ENCODE data around the gene NDUFAF3.
"Not testable (repeated sequence)": the region's sequence is repeated elsewhere in the genome, so short reads cannot be mapped to it uniquely, and the experiment has no call there.

Gene NDUFAF3

GRCh38 chr3:49001155-49001554, 20.8 kb upstream of the NDUFAF3 start:
- DNase-seq = no peak

DNA sequence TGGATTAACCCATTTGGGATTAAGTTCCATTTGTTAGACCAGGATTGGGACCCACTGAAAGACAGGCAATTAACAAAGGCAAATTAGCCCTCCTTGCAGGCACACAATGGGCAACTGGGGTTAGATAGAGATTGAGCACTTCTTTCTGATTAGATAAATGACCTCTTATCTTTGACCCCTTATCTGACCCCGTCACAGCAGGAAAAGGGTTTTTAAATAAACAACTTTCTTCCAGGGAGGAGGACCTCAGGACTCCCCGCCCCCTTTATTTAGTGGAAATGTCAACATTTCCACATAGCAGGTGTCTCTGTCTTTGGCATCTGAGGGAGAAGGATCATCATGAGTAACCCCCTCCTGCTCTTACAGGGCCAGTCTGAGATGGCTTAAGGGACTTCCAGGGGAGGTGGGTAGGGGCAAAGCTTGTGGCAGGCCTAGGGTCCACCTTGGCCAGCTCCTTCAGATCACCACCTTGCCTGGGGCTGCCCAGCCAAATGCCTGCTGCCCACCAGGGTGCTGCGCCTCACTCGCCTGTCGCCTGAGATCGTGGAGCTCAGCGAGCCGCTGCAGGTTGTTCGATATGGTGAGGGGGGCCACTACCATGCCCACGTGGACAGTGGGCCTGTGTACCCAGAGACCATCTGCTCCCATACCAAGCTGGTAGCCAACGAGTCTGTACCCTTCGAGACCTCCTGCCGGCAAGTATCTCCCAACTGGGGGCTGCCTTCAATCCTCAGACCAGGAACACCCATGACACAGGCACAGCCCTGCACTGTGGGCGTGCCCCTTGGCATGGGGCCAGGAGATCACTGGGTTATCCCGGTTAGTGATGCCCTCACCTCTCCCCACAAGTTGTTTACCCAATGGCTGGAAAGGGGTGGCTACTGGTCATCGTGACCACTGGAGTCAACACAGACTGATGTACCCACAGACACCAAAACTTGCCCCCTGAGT, 17.3 kb upstream of the NDUFAF3 start:
- DNase-seq = peak; percentile 27

- peak; percentile 65 for DNase-seq
Measured at GRCh38 chr3:49005303-49005680, 16.6 kb upstream of the NDUFAF3 start.

DNA sequence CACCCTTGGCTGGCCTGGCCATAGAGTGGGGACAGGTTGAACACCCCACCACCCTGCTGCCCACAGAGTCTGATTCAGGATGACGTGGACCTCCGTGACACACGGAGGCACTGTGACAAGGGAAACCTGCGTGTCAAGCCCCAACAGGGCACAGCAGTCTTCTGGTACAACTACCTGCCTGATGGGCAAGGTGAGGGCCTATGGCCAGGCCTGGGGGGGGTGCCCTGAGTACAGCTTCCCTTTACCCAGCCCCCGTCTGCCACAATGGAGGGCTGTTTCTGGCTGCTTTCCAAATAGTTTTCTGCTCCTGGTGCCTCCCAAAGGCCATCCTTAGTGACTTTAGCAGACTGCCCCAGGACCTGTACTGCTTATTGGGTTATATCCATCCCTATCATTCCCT, 15.9 kb upstream of the NDUFAF3 start:
- no peak for DNase-seq

DNA sequence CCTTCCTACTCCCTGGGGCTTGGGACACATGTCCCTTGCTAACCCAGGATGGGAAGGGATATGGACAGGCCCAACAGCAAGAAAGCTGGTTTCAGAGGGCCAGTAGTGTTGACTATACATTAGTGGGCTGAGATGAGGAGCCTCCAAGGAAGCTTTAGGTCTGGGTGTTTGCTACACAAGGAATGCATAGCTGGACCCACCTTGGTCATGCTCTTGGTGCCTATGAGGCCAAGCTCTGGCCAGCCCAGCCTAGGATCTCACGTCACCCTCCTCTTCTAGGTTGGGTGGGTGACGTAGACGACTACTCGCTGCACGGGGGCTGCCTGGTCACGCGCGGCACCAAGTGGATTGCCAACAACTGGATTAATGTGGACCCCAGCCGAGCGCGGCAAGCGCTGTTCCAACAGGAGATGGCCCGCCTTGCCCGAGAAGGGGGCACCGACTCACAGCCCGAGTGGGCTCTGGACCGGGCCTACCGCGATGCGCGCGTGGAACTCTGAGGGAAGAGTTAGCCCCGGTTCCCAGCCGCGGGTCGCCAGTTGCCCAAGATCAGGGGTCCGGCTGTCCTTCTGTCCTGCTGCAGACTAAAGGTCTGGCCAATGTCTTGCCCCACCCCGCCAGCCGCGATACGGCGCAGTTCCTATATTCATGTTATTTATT, 15.4 kb upstream of the NDUFAF3 start:
- DNase-seq = no peak

DNA sequence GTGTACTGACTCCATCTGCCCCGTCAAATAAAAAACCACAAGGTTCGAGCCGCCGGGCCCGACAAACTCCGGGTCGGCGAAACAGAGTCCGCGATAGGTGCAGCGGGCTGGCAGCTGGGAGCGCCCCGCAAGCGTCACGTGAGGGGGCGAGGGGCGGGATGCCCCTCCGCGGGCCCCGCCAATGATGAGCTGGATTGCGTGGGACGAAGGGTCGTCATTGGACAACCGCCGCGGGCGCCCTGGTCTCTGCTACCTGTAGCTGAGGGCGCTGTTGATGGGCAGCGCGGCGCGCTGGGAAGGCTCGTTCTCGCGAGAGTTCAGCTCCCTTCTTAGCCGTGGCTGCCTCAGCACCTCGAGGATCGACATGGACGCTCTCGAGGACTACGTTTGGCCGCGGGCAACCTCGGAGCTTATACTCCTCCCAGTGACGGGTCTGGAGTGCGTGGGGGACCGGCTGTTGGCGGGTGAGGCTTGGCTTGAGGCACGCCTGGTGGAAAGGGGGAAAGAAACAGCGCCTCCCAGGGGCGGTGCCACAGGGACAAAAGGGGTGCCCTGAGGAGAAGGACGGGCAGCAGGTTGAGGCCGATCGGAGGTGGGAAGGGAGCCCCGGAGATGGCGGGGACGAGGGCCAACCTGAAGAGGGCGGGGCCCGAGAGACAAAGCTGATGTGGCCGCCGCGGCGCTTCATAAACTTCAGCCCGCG, 14.7 kb upstream of the NDUFAF3 start, which contains the start of gene WDR6:
Gene WDR6 (plus strand): TSS at position 324 of the 703 bp plus-strand sequence. CDS start 41 bp downstream, at position 365.
- peak; percentile 87 for DNase-seq

DNA sequence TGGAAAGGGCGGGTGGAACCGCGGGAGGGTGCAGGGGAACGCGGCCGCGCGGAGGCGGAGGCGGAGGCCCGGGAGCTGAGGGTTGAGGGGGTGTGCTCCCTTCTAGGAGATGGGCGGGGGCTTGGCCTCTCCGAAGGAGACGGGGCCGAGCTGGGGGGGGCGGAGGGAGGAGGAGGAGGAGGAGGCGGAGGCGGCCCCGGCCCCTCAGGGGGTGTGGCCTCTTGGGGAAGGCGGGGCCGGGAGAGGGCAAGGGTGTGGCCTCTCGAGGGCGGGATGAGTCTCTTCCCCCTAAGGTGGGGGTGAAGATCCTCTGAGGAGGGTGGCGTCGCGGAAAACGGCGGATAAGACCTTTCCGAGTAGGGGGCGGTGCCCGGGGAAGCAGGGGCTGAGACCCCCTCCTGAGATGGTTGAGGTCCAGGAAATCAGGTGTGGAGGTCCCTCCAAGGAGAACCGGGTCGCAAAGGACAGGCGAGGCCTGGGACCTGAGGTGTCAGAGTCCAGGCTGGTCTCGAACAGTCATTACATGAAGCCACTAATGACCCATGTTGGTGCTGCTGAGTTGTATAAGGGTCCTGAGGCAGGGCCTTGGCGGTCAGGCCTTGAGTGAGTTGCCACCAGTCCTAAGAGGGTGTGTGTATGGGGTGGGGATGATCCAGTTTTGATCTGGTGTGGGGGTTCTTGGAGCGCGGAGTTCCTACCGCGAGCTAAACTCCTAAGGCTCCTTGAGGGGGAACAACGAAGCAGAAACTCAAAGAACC, 14.0 kb upstream of the NDUFAF3 start:
- peak; percentile 19 for DNase-seq

DNA sequence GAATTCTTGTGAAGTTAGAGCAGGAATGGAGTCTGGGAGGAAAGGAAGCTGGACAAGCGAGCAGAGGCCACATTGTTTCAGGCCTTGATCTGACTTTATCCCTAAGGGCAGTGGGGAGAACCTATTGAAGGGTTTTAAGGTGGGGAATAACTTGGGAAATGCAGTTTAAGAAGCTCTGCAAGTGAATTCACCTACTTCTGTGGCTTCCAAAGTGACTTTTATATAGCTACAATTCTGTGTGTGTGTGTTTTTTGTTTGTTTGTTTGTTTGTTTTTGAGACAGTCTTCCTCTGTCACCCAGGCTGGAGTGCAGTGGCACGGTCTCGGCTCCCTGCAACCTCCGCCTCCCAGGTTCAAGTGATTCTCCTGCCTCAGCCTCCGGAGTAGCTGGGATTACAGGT, 13.3 kb upstream of the NDUFAF3 start:
- DNase-seq = not testable (repeated sequence)

DNA sequence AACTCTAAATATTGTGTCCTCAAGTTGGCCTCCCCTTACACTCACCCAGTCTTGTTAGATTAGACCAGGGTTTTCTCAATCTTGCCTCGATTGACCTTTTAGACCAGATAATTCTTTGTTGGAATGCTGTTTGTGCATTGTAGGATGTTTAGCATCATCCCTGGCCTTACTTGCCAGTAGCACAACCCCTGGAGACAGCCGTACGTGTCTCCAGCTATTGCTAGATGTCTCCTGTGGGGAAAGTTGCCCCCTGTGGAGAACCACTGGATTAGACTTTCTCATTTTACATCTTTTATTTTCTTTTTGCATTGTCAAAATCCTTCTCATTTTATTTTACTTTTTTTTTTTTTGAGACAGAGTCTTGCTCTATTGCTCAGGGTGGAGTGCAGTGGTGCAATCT, 12.5 kb upstream of the NDUFAF3 start:
- no peak for DNase-seq

GRCh38 chr3:49012441-49013017, 9.4 kb upstream of the NDUFAF3 start:
- DNase-seq = no peak

- DNase-seq = no peak
Measured at GRCh38 chr3:49013113-49013737, 8.7 kb upstream of the NDUFAF3 start.

DNA sequence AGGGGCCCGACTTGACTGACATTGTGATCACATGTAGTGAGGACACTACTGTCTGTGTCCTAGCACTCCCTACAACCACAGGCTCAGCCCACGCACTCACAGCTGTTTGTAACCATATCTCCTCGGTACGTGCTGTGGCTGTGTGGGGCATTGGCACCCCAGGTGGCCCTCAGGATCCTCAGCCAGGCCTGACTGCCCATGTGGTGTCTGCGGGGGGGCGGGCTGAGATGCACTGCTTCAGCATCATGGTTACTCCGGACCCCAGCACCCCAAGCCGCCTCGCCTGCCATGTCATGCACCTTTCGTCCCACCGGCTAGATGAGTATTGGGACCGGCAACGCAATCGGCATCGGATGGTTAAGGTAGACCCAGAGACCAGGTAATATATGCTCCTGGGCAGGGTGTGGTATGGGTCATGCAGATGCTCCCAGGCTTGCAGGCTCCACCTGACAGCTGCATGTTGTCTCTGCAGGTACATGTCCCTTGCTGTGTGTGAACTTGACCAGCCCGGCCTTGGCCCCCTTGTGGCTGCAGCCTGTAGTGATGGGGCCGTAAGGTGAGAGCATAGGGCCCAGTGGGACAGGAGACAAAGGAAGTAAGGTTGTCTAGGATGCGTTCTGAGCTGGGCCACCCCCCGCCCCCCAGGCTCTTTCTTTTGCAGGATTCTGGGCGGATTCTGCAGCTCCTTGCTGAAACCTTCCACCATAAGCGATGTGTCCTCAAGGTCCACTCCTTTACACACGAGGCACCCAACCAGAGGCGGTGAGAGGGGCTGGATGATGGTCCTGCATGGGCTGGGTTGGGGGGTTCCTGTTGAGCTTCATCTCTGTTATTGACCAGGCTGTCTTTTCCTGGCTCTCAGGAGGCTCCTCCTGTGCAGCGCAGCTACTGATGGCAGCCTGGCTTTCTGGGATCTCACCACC, 7.9 kb upstream of the NDUFAF3 start:
- DNase-seq = no peak

DNA sequence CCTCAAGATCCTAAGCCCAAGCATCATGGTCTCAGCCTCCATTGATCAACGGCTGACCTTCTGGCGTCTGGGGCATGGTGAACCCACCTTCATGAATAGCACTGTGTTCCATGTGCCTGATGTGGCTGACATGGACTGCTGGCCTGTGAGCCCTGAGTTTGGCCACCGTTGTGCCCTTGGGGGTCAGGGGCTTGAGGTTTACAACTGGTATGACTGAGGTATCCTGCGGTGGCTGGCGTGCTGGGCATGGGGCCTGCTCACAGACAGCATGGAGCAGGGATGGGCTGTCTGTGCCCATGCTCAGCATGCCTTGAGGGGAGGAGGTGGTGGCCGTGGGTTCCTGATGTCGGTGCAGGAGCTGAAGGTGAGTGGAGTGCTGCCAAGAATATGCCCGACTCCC, 6.8 kb upstream of the NDUFAF3 start:
- DNase-seq = no peak

GRCh38 chr3:49015765-49016164, 6.2 kb upstream of the NDUFAF3 start:
- no peak for DNase-seq

- peak; percentile 7 for DNase-seq
Measured at GRCh38 chr3:49016414-49017228, 5.3 kb upstream of the NDUFAF3 start.

DNA sequence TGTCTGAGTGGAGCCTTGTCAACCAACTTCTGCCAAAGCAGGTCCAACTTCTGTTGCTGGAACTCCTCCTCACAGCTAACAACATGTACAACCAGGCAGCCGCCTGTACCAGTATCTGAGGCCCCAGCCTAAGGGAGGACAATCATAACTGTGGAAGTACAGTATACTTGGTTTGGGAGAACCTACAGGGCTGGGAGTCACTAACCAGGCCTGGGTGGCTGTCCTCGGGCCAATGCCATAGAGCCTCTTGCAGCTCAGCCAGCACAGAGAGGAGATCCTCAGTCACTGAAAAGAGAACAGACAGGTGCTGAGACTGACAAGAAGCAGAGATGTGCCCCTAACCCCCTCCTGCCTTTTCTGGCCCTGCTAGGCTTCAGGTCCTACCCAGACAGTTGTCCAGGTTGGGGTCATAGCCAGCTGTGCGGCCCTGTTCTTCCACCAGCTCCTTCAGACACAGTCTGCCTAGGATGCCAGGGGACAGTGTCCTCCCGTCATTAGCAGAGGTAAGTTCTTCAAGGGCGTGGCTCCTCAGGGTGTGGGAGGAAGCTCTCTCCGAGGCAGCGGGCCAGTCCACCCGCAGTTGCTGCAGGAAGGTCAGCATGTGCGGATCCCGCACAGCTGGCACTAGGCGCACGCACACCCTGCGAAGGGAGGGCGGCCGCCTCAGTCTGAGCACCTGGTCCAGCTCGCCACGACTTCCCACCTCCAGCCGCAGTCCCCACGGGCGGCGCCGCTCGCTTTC, 4.5 kb upstream of the NDUFAF3 start:
- peak; percentile 4 for DNase-seq

GRCh38 chr3:49017971-49018706, 3.8 kb upstream of the NDUFAF3 start, which contains the start of gene DALRD3:
Gene DALRD3, minus strand, starts transcription at chr3:49018580. Its CDS starts 16 bp downstream, at chr3:49018564.
- peak; percentile 45 for DNase-seq

DNA sequence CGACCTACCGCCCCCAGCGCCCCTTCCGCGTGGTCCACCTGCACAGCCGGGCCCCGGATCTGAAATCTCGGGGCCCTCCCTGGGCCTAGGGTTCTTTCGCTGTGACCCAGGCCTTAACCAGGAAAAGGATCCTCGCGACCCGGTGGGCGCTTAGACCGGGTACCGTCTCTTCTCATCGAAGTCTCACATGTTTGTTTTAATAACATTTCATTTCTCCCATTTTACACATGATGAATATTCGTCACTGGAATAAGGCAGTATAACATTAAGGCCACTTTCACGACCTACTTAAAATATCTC, 3.3 kb upstream of the NDUFAF3 start:
- DNase-seq = no peak

All from DMS79 treated with DMSO at 0.1 percent for 48 hours (cell line).